Measurements from ENCODE around the gene SLCO3A1.

DNA sequence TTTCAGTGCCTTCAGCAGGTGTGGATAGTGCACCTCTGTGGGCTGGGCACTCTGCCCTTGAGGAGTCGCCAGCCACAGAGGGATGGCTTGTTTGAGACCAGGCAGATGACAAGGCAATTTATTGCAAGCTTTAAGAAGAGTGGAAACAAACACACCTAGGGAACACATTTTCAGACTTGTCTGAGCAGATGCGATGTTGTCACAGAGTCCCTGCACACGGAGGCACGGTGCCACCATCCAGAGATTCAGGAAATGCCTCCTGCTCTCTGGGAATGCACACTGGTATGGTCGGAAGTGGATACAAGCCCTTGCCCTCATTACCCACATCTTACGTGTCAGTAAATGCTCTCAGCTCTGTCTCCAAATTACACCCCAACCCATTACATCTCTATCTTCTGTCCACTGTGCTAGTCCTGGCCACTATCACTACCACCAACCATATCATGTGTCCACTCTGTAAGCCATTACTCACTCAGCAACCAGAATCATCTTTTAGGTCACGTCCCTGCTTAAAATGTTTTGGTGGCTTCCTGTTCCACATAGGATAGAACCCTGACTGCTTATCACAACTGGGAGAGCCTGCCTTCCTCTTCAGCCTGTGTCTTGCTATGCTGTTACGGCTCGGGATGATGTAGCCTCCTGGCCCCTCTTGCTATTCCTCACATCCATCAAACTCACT lies 196.9 kb downstream of the SLCO3A1 start:
- TF ChIP-seq, protein P1, sequence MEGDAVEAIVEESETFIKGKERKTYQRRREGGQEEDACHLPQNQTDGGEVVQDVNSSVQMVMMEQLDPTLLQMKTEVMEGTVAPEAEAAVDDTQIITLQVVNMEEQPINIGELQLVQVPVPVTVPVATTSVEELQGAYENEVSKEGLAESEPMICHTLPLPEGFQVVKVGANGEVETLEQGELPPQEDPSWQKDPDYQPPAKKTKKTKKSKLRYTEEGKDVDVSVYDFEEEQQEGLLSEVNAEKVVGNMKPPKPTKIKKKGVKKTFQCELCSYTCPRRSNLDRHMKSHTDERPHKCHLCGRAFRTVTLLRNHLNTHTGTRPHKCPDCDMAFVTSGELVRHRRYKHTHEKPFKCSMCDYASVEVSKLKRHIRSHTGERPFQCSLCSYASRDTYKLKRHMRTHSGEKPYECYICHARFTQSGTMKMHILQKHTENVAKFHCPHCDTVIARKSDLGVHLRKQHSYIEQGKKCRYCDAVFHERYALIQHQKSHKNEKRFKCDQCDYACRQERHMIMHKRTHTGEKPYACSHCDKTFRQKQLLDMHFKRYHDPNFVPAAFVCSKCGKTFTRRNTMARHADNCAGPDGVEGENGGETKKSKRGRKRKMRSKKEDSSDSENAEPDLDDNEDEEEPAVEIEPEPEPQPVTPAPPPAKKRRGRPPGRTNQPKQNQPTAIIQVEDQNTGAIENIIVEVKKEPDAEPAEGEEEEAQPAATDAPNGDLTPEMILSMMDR (conservative IDR thresholded peaks at IDR 0.05; ENCODE audit: low read length) = no peak
- no peak for TF ChIP-seq EZH2phosphoT487 (IDR thresholded peaks at IDR 0.05; ENCODE audit: borderline replicate concordance)

Data from Loucy (cell line).